Hepatocyte (in vitro differentiated cells): Measurements from ENCODE around the gene EHMT2.

Source experiments
- CTCF ChIP-seq: fragments of 200-600 bp; sonication (generic); IDR thresholded peaks from 2 replicates; pipeline ENCODE4 v1.5.1; 2016; ENCODE audit warnings: antibody characterized with exemption, mild to moderate bottlenecking; ENCODE audit not compliant: poor library complexity
- EZH2 ChIP-seq: fragments of 200-600 bp; sonication (generic); IDR thresholded peaks from 2 replicates; pipeline ENCODE4 v1.6.1; 2016; ENCODE audit warnings: antibody characterized with exemption, mild to moderate bottlenecking, borderline replicate concordance
- EZH2phosphoT487 ChIP-seq: fragments of 200-600 bp; sonication (generic); IDR thresholded peaks from one replicate; pipeline ENCODE4 v1.6.1; 2018; ENCODE audit warnings: antibody characterized with exemption, mild to moderate bottlenecking, low read depth, moderate library complexity; ENCODE audit not compliant: unreplicated experiment, severe bottlenecking

GRCh38 chr6:31947070-31947675 lies 49.7 kb upstream of the EHMT2 start:
- TF ChIP-seq EZH2: no peak
- no peak for TF ChIP-seq CTCF
- TF ChIP-seq EZH2phosphoT487: no peak
